Measurements from ENCODE around the gene MOB4.
"Not testable (repeated sequence)": the region's sequence is repeated elsewhere in the genome, so short reads cannot be mapped to it uniquely, and the experiment has no call there.

The MOB4 gene

GRCh38 chr2:197515739-197516392 lies at the start of gene MOB4:
TSS of gene MOB4 (plus strand) at chr2:197516066. CDS start at chr2:197516087, 21 bp downstream.
- peak; percentile 95 for DNase-seq (ENCODE audit: low spot score)

GRCh38 chr2:197472166-197472565 lies 43.7 kb upstream of the MOB4 start:
- DNase-seq (ENCODE audit: low spot score), result no peak

GRCh38 chr2:197477797-197478196 lies 38.1 kb upstream of the MOB4 start:
- DNase-seq (ENCODE audit: low spot score), result no peak

- DNase-seq (ENCODE audit: low spot score), result no peak
These were observed 35.5 kb upstream of the MOB4 start for GRCh38 chr2:197480165-197481036.

- not testable (repeated sequence) for DNase-seq (ENCODE audit: low spot score)
These were observed 31.6 kb upstream of the MOB4 start for GRCh38 chr2:197484248-197484647.

- no peak for DNase-seq (ENCODE audit: low spot score)
These were observed 29.7 kb upstream of the MOB4 start for GRCh38 chr2:197486175-197486574.

- no peak for DNase-seq (ENCODE audit: low spot score)
These were observed 28.5 kb upstream of the MOB4 start for GRCh38 chr2:197487385-197487784.

GRCh38 chr2:197495433-197496134 lies 20.3 kb upstream of the MOB4 start:
- no peak for DNase-seq (ENCODE audit: low spot score)

- no peak for DNase-seq (ENCODE audit: low spot score)
These were observed 19.2 kb upstream of the MOB4 start for GRCh38 chr2:197496695-197497094.

GRCh38 chr2:197497326-197497725 lies 18.5 kb upstream of the MOB4 start:
- no peak for DNase-seq (ENCODE audit: low spot score)

- DNase-seq (ENCODE audit: low spot score), result no peak
These were observed 17.5 kb upstream of the MOB4 start for GRCh38 chr2:197498235-197498936.

GRCh38 chr2:197498937-197499593 lies 16.8 kb upstream of the MOB4 start:
- DNase-seq (ENCODE audit: low spot score), result peak; percentile 75

- peak; percentile 99 for DNase-seq (ENCODE audit: low spot score)
These were observed 16.0 kb upstream of the MOB4 start, which contains the start of the genes HSPD1 and HSPE1 for GRCh38 chr2:197499594-197500502. TSS of gene HSPD1 (minus strand) at chr2:197499840. CDS start at chr2:197498848, 992 bp downstream. TSS of gene HSPE1 (plus strand) at chr2:197500379. CDS start at chr2:197500437, 58 bp downstream.

- peak; percentile 42 for DNase-seq (ENCODE audit: low spot score)
These were observed 15.2 kb upstream of the MOB4 start for GRCh38 chr2:197500503-197501131.

GRCh38 chr2:197502201-197502600 lies 13.7 kb upstream of the MOB4 start:
- DNase-seq (ENCODE audit: low spot score), result no peak

GRCh38 chr2:197502685-197503084 lies 13.2 kb upstream of the MOB4 start:
- no peak for DNase-seq (ENCODE audit: low spot score)

- DNase-seq (ENCODE audit: low spot score), result no peak
These were observed 11.9 kb upstream of the MOB4 start for GRCh38 chr2:197504000-197504399.

- DNase-seq (ENCODE audit: low spot score), result no peak
These were observed 11.4 kb upstream of the MOB4 start for GRCh38 chr2:197504512-197504911.

- DNase-seq (ENCODE audit: low spot score), result no peak
These were observed 9.2 kb upstream of the MOB4 start for GRCh38 chr2:197506658-197507057.

GRCh38 chr2:197513915-197514314 lies 2.0 kb upstream of the MOB4 start:
- no peak for DNase-seq (ENCODE audit: low spot score)

Data from RKO (cell line).